Eye (tissue), 1 donor: ENCODE results near the gene SLC28A2.
A peak's percentile ranks its signal among the peaks of the same experiment; 100 is the strongest.
"Not testable (repeated sequence)": the region's sequence is repeated elsewhere in the genome, so short reads cannot be mapped to it uniquely, and the experiment has no call there.

Experiments used
- DNase-seq: peaks from one replicate; pipeline ENCODE4 v3.0.0-alpha.2; 2015

The SLC28A2 gene

GRCh38 chr15:45251888-45252287 is at the start of gene SLC28A2:
Gene SLC28A2 (plus strand): TSS chr15:45252234. CDS start chr15:45253216, 982 bp downstream.
- DNase-seq: no peak

- no peak for DNase-seq
Observed at GRCh38 chr15:45203182-45203581, 48.9 kb upstream of the SLC28A2 start.

- peak; percentile 81 for DNase-seq
Observed at GRCh38 chr15:45205192-45205591, 46.8 kb upstream of the SLC28A2 start.

GRCh38 chr15:45212493-45212892 is 39.5 kb upstream of the SLC28A2 start:
- no peak for DNase-seq

GRCh38 chr15:45221053-45221599 is 30.9 kb upstream of the SLC28A2 start:
- no peak for DNase-seq

- DNase-seq: no peak
Observed at GRCh38 chr15:45221967-45222366, 30.1 kb upstream of the SLC28A2 start.

GRCh38 chr15:45224621-45225217 is 27.3 kb upstream of the SLC28A2 start:
- DNase-seq: no peak

- no peak for DNase-seq
Observed at GRCh38 chr15:45225506-45226273, 26.3 kb upstream of the SLC28A2 start.

- DNase-seq: no peak
Observed at GRCh38 chr15:45228931-45229330, 23.1 kb upstream of the SLC28A2 start.

GRCh38 chr15:45230245-45230965 is 21.6 kb upstream of the SLC28A2 start:
- no peak for DNase-seq

- no peak for DNase-seq
Observed at GRCh38 chr15:45231132-45231531, 20.9 kb upstream of the SLC28A2 start.

GRCh38 chr15:45231864-45232562 is 20.0 kb upstream of the SLC28A2 start:
- no peak for DNase-seq

GRCh38 chr15:45234562-45235235 is 17.3 kb upstream of the SLC28A2 start:
- DNase-seq: no peak

GRCh38 chr15:45236806-45237205 is 15.2 kb upstream of the SLC28A2 start:
- not testable (repeated sequence) for DNase-seq

GRCh38 chr15:45242289-45242688 is 9.7 kb upstream of the SLC28A2 start:
- DNase-seq: peak; percentile 8

- no peak for DNase-seq
Observed at GRCh38 chr15:45249125-45249780, 2.8 kb upstream of the SLC28A2 start.

GRCh38 chr15:45253330-45253729 is 1.3 kb downstream of the SLC28A2 start:
- no peak for DNase-seq

- DNase-seq: no peak
Observed at GRCh38 chr15:45254405-45254804, 2.4 kb downstream of the SLC28A2 start.

- DNase-seq: not testable (repeated sequence)
Observed at GRCh38 chr15:45254824-45255223, 2.8 kb downstream of the SLC28A2 start.

GRCh38 chr15:45259796-45260195 is 7.8 kb downstream of the SLC28A2 start:
- DNase-seq: no peak

GRCh38 chr15:45262906-45263461 is 10.9 kb downstream of the SLC28A2 start:
- no peak for DNase-seq
